Aorta (tissue), 5 donors: ENCODE measurements around the gene KIAA0513. TPM values are rescaled to one million over a fixed set of nuclear protein-coding genes. Genes with fewer than 3 reads are reported as not detected.
A peak's percentile ranks its signal among the peaks of the same experiment; 100 is the strongest.

Experiments
- ATAC-seq: fragments of 200-7000 bp; cut with Tn5 transposase; one replicate; pipeline ENCODE4 v1.9.1; 2022; ENCODE audit warnings: moderate library complexity; ENCODE audit not compliant: low FRiP score
- DNase-seq, 2 donors: peaks; one replicate each; pipeline ENCODE4 v3.0.0-alpha.2; 2020
- H3K27ac ChIP-seq, 2 donors: one replicate each; pipeline ENCODE4 v1.5.1; 2013; ENCODE audit warnings: low read length in 2 of 2, mild to moderate bottlenecking in 2 of 2, moderate library complexity in 2 of 2, control low read depth in 1 of 2, inconsistent platforms in 1 of 2, low read depth in 1 of 2
- H3K27me3 ChIP-seq, 2 donors: one replicate each; pipeline ENCODE4 v1.6.1; 2013; ENCODE audit warnings: control low read depth in 1 of 2, low read length in 1 of 2, mild to moderate bottlenecking in 1 of 2, moderate library complexity in 1 of 2; ENCODE audit not compliant: insufficient read depth in 2 of 2, control insufficient read depth in 1 of 2
- H3K36me3 ChIP-seq, 2 donors: one replicate each; pipeline ENCODE4 v1.6.1; 2013; ENCODE audit warnings: control low read depth in 1 of 2, low read length in 1 of 2, mild to moderate bottlenecking in 1 of 2; ENCODE audit not compliant: insufficient read depth in 2 of 2, control insufficient read depth in 1 of 2
- H3K4me1 ChIP-seq, 2 donors: one replicate each; pipeline ENCODE4 v1.6.1; 2013; ENCODE audit warnings: low read length in 2 of 2, control low read depth in 1 of 2, mild to moderate bottlenecking in 1 of 2, moderate library complexity in 1 of 2; ENCODE audit not compliant: insufficient read depth in 2 of 2, control insufficient read depth in 1 of 2
- H3K4me3 ChIP-seq, 2 donors: one replicate each; pipeline ENCODE4 v1.5.1; 2013; ENCODE audit warnings: low read length in 2 of 2, control low read depth in 1 of 2, mild to moderate bottlenecking in 1 of 2
- H3K9me3 ChIP-seq: one replicate; pipeline ENCODE4 v1.6.1; 2013; ENCODE audit warnings: mild to moderate bottlenecking, low read length; ENCODE audit not compliant: control insufficient read depth
- WGBS, 2 donors: extraction: QIAGEN DNeasy Blood & Tissue Kit; methylation state at CpG; one replicate each; pipeline ENCODE4 v1.1.7; 2013; 5-methylcytosine and 5-hydroxymethylcytosine counted together
- intact Hi-C, 2 donors: fragments of 100-400 bp; cut with DNase I; formaldehyde crosslinking; loops; one replicate each; pipeline versions ENCODE4 v1.14.2 to v1.15.0; 2022
- polyA plus RNA-seq, 2 donors: library from polyadenylated mRNA; stranded (reverse); fragments of 200-250 nt; gene quantifications; one replicate each; pipeline ENCODE4 v1.2.3, GENCODE V29; 2013
- total RNA-seq, 2 donors: library from RNA; stranded (reverse); fragmentation: NEBNext Ultra II Directional; extraction: Animal tissue kit (Norgen Biotek cat#: 25700); gene quantifications; one replicate each; pipeline ENCODE4 v1.2.1, GENCODE V29; 2021
- donor health status: healthy with polysubstance abuse.
- donor health status: Bipolar disorder and iron deficiency.
- donor health status: DM: no; HTN: no; CAD: no.
- donor health status: DM: no; HTN: no; CAD: no.
- donor health status: DM: yes; HTN: yes; CAD: no.

KIAA0513 gene
- total and polyA plus RNA-seq, 4 donors: 3.4 to 17.7 (median 10.3) TPM

DNA sequence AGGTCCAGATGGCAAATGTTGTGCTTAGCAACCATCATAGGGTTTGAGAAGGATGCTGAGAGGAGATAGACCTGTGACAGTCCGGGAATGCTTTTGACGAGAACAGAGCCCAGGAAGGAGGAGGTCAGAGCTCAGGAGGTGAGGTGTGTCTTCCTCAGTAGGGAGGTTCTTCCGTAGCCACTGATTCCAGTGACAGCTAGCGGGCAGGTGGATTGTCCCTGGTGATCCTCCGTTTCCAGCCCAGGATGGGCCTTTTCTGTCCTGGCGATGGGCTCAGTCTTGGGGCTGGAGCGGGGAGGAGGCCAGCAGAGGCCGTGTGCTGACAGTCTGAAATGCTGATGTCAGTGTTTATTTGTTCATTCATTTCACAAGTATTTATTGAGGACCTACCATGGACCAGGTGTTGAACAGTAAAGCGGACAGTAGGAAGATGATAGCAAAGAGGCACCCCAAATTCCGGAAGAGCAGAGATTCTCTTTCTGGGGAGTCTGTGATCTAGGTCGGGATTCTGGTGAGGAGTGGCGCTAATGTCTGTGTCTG, 38.8 kb downstream of the KIAA0513 start:
- intact Hi-C loops: no loop called here
- no peaks in the 10 kb centered on the region for H3K9me3 ChIP-seq
- DNase-seq (no peak), ATAC-seq (no peak)
- no peak overlapping the region for H3K27ac ChIP-seq
- no peaks in the 10 kb centered on the region for H3K27me3 ChIP-seq
- no peak overlapping the region for H3K4me3 ChIP-seq
- 93 to 94% methylated on average over 12 of the region's 12 CpGs for WGBS, 2 donors
- H3K36me3 ChIP-seq: no peaks in the 10 kb centered on the region
- no peaks in the 10 kb centered on the region for H3K4me1 ChIP-seq

- 95% methylated on average over 18 of the region's 18 CpGs for WGBS, 2 donors
- Histone ChIP-seq H3K27ac (no peak overlapping the region), H3K27me3 (no peaks in the 10 kb centered on the region), H3K9me3 (no peaks in the 10 kb centered on the region), H3K36me3 (no peaks in the 10 kb centered on the region), H3K4me3 (no peak overlapping the region), H3K4me1 (no peaks in the 10 kb centered on the region)
- intact Hi-C loops: no loop called here
- DNase-seq (no peak), ATAC-seq (no peak)
These were observed 39.4 kb downstream of the KIAA0513 start for GRCh38 chr16:85067024-85067423.

GRCh38 chr16:85067426-85067825, 39.8 kb downstream of the KIAA0513 start:
- intact Hi-C loops: no loop called here
- no peak overlapping the region for H3K27ac ChIP-seq
- DNase-seq (no peak), ATAC-seq (no peak)
- no peaks in the 10 kb centered on the region for H3K9me3 ChIP-seq
- H3K4me1 ChIP-seq: no peaks in the 10 kb centered on the region
- no peaks in the 10 kb centered on the region for H3K27me3 ChIP-seq
- H3K4me3 ChIP-seq: no peak overlapping the region
- 90 to 93% methylated on average over 8 of the region's 8 CpGs for WGBS, 2 donors
- no peaks in the 10 kb centered on the region for H3K36me3 ChIP-seq

- no peak overlapping the region for H3K27ac ChIP-seq
These were observed 41.2 kb downstream of the KIAA0513 start for GRCh38 chr16:85068746-85069145.

DNA sequence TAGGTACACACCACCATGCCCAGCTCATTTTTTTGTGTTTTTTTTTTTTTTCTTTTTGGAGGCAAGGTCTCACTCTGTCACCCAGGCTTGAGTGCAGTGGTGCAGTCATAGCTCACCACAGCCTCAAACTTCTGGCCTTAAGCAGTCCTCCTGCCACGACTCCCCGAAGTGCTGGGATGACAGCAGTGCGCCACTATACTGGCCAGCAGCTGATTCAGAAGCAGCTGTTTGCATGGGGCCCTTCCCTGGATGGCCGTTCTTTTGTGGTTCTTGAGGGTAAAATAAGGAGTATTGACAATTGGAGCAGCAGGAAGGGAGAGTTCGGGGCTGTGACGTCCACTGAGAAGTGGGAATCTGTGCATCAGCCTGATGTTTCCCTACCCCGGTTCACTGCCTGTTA, 41.6 kb downstream of the KIAA0513 start:
- no peak for ATAC-seq
- Histone ChIP-seq H3K27ac (no peak overlapping the region), H3K27me3 (no peaks in the 10 kb centered on the region), H3K4me3 (no peak overlapping the region), H3K4me1 (no peaks in the 10 kb centered on the region), H3K36me3 (peaks cover 0 to 2% of the 10 kb centered on the region in 2 donors), H3K9me3 (no peaks in the 10 kb centered on the region)
- intact Hi-C loops: no loop called here
- 85 to 95% methylated on average over 7 of the region's 7 CpGs for WGBS, 2 donors
- no peak for DNase-seq

More at GRCh38 chr16:85068746-85069145, 41.2 kb downstream of the KIAA0513 start:
- WGBS, 2 donors: 86 to 96% methylated on average over 8 of the region's 8 CpGs
- intact Hi-C loops: no loop called here
- Histone ChIP-seq H3K27me3 (no peaks in the 10 kb centered on the region), H3K36me3 (peaks cover 0 to 2% of the 10 kb centered on the region in 2 donors), H3K4me3 (no peak overlapping the region), H3K9me3 (no peaks in the 10 kb centered on the region), H3K4me1 (no peaks in the 10 kb centered on the region)
- no peak for DNase-seq
- no peak for ATAC-seq

GRCh38 chr16:85072076-85072860, 44.7 kb downstream of the KIAA0513 start:
- ATAC-seq: peak; percentile 15
- no peak overlapping the region for H3K27ac ChIP-seq
- intact Hi-C loops: no loop called here
- peaks cover 0 to 2% of the 10 kb centered on the region in 2 donors for H3K36me3 ChIP-seq
- H3K9me3 ChIP-seq: no peaks in the 10 kb centered on the region
- H3K4me1 ChIP-seq: no peaks in the 10 kb centered on the region
- no peak overlapping the region for H3K4me3 ChIP-seq
- WGBS, 2 donors: 89 to 92% methylated on average over 8 of the region's 8 CpGs
- no peak for DNase-seq
- no peaks in the 10 kb centered on the region for H3K27me3 ChIP-seq

GRCh38 chr16:85072947-85073346, 45.4 kb downstream of the KIAA0513 start:
- peaks cover 0 to 2% of the 10 kb centered on the region in 2 donors for H3K36me3 ChIP-seq
- H3K4me1 ChIP-seq: no peaks in the 10 kb centered on the region

DNA sequence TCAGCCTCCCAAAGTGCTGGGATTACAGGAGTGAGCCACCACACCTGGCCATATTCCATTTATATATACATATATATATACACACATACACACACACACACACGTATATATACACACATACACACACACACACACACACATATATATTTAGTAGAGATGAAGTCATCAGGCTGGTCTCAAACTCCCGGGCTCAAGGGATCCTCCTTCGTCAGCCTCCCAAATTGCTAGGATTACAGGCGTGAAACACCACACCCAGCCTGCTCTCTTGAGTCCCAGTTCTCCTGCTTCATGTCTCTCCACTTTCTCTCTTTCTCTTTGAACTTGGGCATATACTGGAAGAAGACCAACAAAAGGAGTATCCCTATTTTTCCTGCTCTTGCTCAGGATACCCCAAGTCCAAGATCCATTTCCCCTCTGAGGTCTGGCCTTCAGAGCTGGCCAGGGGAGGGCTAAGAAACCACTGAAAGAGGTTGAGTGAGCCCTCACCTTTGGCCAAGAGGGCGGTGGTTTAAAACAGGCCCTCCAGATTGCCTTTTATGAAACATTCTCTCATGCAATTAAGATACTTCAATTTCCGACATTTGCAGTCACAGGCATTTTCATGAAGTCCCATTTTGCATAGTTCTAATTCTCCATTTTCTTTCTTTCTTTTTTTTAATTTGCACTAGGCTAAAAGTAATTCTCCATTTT, 46.8 kb downstream of the KIAA0513 start:
- intact Hi-C loops: no loop called here
- DNase-seq (no peak), ATAC-seq (no peak)
- WGBS, 2 donors: 94% methylated on average over 6 of the region's 6 CpGs
- H3K9me3 ChIP-seq: no peaks in the 10 kb centered on the region
- no peaks in the 10 kb centered on the region for H3K27me3 ChIP-seq
- H3K36me3 ChIP-seq: peaks cover 0 to 4% of the 10 kb centered on the region in 2 donors
- no peak overlapping the region for H3K27ac ChIP-seq
- no peak overlapping the region for H3K4me3 ChIP-seq
- H3K4me1 ChIP-seq: no peaks in the 10 kb centered on the region

More at GRCh38 chr16:85072947-85073346, 45.4 kb downstream of the KIAA0513 start:
- H3K4me3 ChIP-seq: no peak overlapping the region
- DNase-seq (no peak), ATAC-seq (peak; percentile 46)
- H3K27ac ChIP-seq: no peak overlapping the region
- no peaks in the 10 kb centered on the region for H3K9me3 ChIP-seq
- H3K27me3 ChIP-seq: no peaks in the 10 kb centered on the region
- intact Hi-C loops: no loop called here
- WGBS, 2 donors: 80 to 85% methylated on average over 13 of the region's 13 CpGs
